HEK293 (cell line): ENCODE results near the gene DMD.

ENCODE experiments used
- CTCF ChIA-PET: fragments of 350-600 bp; formaldehyde crosslinking; extraction: SDS; loops from one replicate; lab custom pipeline; 2021; ENCODE audit warnings: antibody characterized with exemption; lab: Yijun Ruan, JAX
- POLR2A ChIA-PET: fragments of 300-600 bp; formaldehyde crosslinking; extraction: SDS; loops from one replicate; lab custom pipeline; 2020; ENCODE audit warnings: antibody characterized with exemption, inconsistent platforms; lab: Yijun Ruan, JAX
- H3K27ac ChIP-seq: fragments of 200-500 bp; sonication (Bioruptor generic); 2 replicates; pipeline ENCODE4 v1.5.1; 2014; ENCODE audit warnings: low read depth, low read length, control low read depth, inconsistent platforms; ENCODE audit errors: extremely low read depth
- H3K36me3 ChIP-seq, 2 experiments: fragments of 200-500 bp in 1 of 2; sonication (Bioruptor generic) in 1 of 2; 1 replicate in 1 of 2; 2 replicates in 1 of 2; pipeline ENCODE4 v1.5.1; 2014 to 2017; ENCODE audit warnings: inconsistent platforms in 2 of 2, low read length in 2 of 2; ENCODE audit not compliant: control insufficient read depth in 2 of 2, insufficient read depth in 1 of 2
- H3K4me1 ChIP-seq: fragments of 200-500 bp; sonication (Bioruptor generic); 2 replicates; pipeline ENCODE4 v1.5.1; 2014; ENCODE audit warnings: mild to moderate bottlenecking, low read length, inconsistent platforms; ENCODE audit not compliant: control insufficient read depth, insufficient read depth
- H3K4me3 ChIP-seq: 2 replicates; pipeline ENCODE4 v1.5.1; 2011; ENCODE audit warnings: low read depth, mild to moderate bottlenecking, control low read depth, low read length, moderate library complexity
- H3K9me3 ChIP-seq: fragments of 200-500 bp; sonication (Bioruptor generic); 2 replicates; pipeline ENCODE4 v1.5.1; 2014; ENCODE audit warnings: low read depth, low read length, inconsistent platforms; ENCODE audit not compliant: control insufficient read depth, insufficient read depth
- ATF2 ChIP-seq: fragments of 450-650 bp; formaldehyde crosslinking; IDR thresholded peaks from 2 replicates; pipeline ENCODE4 v1.5.1; 2016; ENCODE audit warnings: missing biosample characterization, missing genetic modification characterization, low read depth
- GFI1B ChIP-seq: fragments of 450-650 bp; formaldehyde crosslinking; IDR thresholded peaks from 2 replicates; pipeline ENCODE4 v1.5.1; 2016; ENCODE audit warnings: missing biosample characterization, missing genetic modification characterization
- KLF1 ChIP-seq: fragments of 450-650 bp; formaldehyde crosslinking; IDR thresholded peaks from 2 replicates; pipeline ENCODE4 v1.5.1; 2016; ENCODE audit warnings: missing biosample characterization, missing genetic modification characterization
- RBAK ChIP-seq: fragments of 450-650 bp; formaldehyde crosslinking; IDR thresholded peaks from 2 replicates; pipeline ENCODE4 v1.5.1; 2016; ENCODE audit warnings: missing biosample characterization, missing genetic modification characterization
- SETDB1 ChIP-seq: IDR thresholded peaks from one replicate; pipeline ENCODE4 v1.6.1; 2017; ENCODE audit warnings: mild to moderate bottlenecking, low read length, moderate library complexity, mixed read lengths; ENCODE audit not compliant: insufficient read length
- ZBTB1 ChIP-seq: fragments of 450-650 bp; formaldehyde crosslinking; IDR thresholded peaks from 2 replicates; pipeline ENCODE4 v1.5.1; 2016; ENCODE audit warnings: missing biosample characterization, missing genetic modification characterization
- ZBTB20 ChIP-seq: fragments of 450-650 bp; formaldehyde crosslinking; IDR thresholded peaks from 2 replicates; pipeline ENCODE4 v1.5.1; 2016; ENCODE audit warnings: missing biosample characterization, missing genetic modification characterization
- ZBTB6 ChIP-seq: fragments of 450-650 bp; formaldehyde crosslinking; IDR thresholded peaks from 2 replicates; pipeline ENCODE4 v1.5.1; 2017; ENCODE audit warnings: missing biosample characterization, missing genetic modification characterization
- ZFP41 ChIP-seq: fragments of 450-650 bp; formaldehyde crosslinking; IDR thresholded peaks from 2 replicates; pipeline ENCODE4 v1.5.1; 2016; ENCODE audit warnings: missing biosample characterization, missing genetic modification characterization, borderline replicate concordance
- ZNF138 ChIP-seq: fragments of 450-650 bp; formaldehyde crosslinking; IDR thresholded peaks from 2 replicates; pipeline ENCODE4 v1.5.1; 2016; ENCODE audit warnings: missing biosample characterization, missing genetic modification characterization, borderline replicate concordance
- ZNF16 ChIP-seq: fragments of 450-650 bp; formaldehyde crosslinking; IDR thresholded peaks from 2 replicates; pipeline ENCODE4 v1.5.1; 2016; ENCODE audit warnings: low read depth, missing biosample characterization, missing genetic modification characterization
- ZNF211 ChIP-seq: fragments of 450-650 bp; formaldehyde crosslinking; IDR thresholded peaks from 2 replicates; pipeline ENCODE4 v1.5.1; 2016; ENCODE audit warnings: low read depth, missing biosample characterization, missing genetic modification characterization
- ZNF23 ChIP-seq: fragments of 450-650 bp; formaldehyde crosslinking; IDR thresholded peaks from 2 replicates; pipeline ENCODE4 v1.5.1; 2016; ENCODE audit warnings: missing biosample characterization, missing genetic modification characterization, borderline replicate concordance
- ZNF266 ChIP-seq: fragments of 450-650 bp; formaldehyde crosslinking; IDR thresholded peaks from 2 replicates; pipeline ENCODE4 v1.5.1; 2016; ENCODE audit warnings: missing biosample characterization, missing genetic modification characterization, low read depth
- ZNF416 ChIP-seq: fragments of 450-650 bp; formaldehyde crosslinking; IDR thresholded peaks from 2 replicates; pipeline ENCODE4 v1.5.1; 2016; ENCODE audit warnings: missing biosample characterization, missing genetic modification characterization
- ZNF433 ChIP-seq: fragments of 450-650 bp; formaldehyde crosslinking; IDR thresholded peaks from 2 replicates; pipeline ENCODE4 v1.5.1; 2016; ENCODE audit warnings: missing biosample characterization, missing genetic modification characterization, low read depth
- ZNF501 ChIP-seq: fragments of 450-650 bp; formaldehyde crosslinking; IDR thresholded peaks from 2 replicates; pipeline ENCODE4 v1.5.1; 2016; ENCODE audit warnings: missing biosample characterization, missing genetic modification characterization
- ZNF514 ChIP-seq: fragments of 450-650 bp; formaldehyde crosslinking; IDR thresholded peaks from 2 replicates; pipeline ENCODE4 v1.5.1; 2016; ENCODE audit warnings: missing biosample characterization, missing genetic modification characterization
- ZNF621 ChIP-seq: fragments of 450-650 bp; formaldehyde crosslinking; IDR thresholded peaks from 2 replicates; pipeline ENCODE4 v1.5.1; 2017; ENCODE audit warnings: missing biosample characterization, missing genetic modification characterization
- ZNF658 ChIP-seq: fragments of 450-650 bp; formaldehyde crosslinking; IDR thresholded peaks from 2 replicates; pipeline ENCODE4; 2016; ENCODE audit warnings: missing biosample characterization, missing genetic modification characterization
- TF ChIP-seq, protein P1 (sequence below): fragments of 450-650 bp; formaldehyde crosslinking; IDR thresholded peaks from 2 replicates; pipeline ENCODE4 v1.5.1; 2017; ENCODE audit warnings: missing biosample characterization, missing genetic modification characterization
- TF ChIP-seq, protein P2 (sequence below): fragments of 450-650 bp; formaldehyde crosslinking; IDR thresholded peaks from 2 replicates; pipeline ENCODE4 v1.5.1; 2016; ENCODE audit warnings: missing biosample characterization, missing genetic modification characterization
- TF ChIP-seq, protein P3 (sequence below): fragments of 450-650 bp; formaldehyde crosslinking; IDR thresholded peaks from 2 replicates; pipeline ENCODE4 v1.5.1; 2016; ENCODE audit warnings: missing biosample characterization, missing genetic modification characterization

DMD gene

GRCh38 chrX:31969714-31970113 lies 1241.6 kb downstream of the DMD start (continued):
- TF ChIP-seq, protein P1, sequence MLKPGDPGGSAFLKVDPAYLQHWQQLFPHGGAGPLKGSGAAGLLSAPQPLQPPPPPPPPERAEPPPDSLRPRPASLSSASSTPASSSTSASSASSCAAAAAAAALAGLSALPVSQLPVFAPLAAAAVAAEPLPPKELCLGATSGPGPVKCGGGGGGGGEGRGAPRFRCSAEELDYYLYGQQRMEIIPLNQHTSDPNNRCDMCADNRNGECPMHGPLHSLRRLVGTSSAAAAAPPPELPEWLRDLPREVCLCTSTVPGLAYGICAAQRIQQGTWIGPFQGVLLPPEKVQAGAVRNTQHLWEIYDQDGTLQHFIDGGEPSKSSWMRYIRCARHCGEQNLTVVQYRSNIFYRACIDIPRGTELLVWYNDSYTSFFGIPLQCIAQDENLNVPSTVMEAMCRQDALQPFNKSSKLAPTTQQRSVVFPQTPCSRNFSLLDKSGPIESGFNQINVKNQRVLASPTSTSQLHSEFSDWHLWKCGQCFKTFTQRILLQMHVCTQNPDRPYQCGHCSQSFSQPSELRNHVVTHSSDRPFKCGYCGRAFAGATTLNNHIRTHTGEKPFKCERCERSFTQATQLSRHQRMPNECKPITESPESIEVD, result no peak
- TF ChIP-seq SETDB1 (no peak), ZNF23 (tag by site-specific recombination) (no peak)

DNA sequence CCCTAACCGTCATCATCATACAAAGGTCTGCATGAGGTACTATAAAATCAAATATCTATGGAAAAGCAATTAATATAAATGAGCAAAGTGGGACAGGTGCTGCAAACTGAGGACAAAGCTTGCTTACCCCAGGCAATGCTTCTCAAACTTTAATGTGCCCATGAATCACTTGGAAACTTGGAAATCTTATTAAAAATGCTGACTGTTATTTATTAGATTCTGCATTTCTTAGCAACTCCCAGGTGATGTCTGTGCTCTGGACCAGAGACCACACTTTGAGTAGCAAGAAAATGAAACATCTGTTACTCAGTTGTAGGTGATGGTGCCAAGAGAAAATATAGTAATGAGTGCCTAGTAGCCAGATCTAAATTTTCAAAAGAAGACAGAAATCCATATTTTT lies 1249.1 kb downstream of the DMD start:
- POLR2A ChIA-PET, result no interaction called here
- Histone ChIP-seq H3K4me3 (no peak overlapping the region), H3K9me3 (no peaks in the 10 kb centered on the region), H3K27ac (no peak overlapping the region), H3K4me1 (no peaks in the 10 kb centered on the region), H3K36me3 (no peaks in the 10 kb centered on the region)
- TF ChIP-seq ZBTB20 (tag by site-specific recombination) (no peak), ZNF514 (tag by site-specific recombination) (no peak), ZBTB6 (tag by site-specific recombination) (no peak), KLF1 (tag by site-specific recombination) (no peak), ZNF416 (tag by site-specific recombination) (no peak), ZNF138 (tag by site-specific recombination) (no peak), ZNF266 (tag by site-specific recombination) (no peak)
- TF ChIP-seq, protein P2, sequence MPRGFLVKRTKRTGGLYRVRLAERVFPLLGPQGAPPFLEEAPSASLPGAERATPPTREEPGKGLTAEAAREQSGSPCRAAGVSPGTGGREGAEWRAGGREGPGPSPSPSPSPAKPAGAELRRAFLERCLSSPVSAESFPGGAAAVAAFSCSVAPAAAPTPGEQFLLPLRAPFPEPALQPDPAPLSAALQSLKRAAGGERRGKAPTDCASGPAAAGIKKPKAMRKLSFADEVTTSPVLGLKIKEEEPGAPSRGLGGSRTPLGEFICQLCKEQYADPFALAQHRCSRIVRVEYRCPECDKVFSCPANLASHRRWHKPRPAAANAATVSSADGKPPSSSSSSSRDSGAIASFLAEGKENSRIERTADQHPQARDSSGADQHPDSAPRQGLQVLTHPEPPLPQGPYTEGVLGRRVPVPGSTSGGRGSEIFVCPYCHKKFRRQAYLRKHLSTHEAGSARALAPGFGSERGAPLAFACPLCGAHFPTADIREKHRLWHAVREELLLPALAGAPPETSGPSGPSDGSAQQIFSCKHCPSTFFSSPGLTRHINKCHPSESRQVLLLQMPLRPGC (tag by site-specific recombination), result no peak
- TF ChIP-seq, all 188 proteins: peak for 0
- CTCF ChIA-PET, result interaction anchor here (0.6 kb wide), 1 partner anchor 53 kb away, joined by 3 read pairs; no protein-coding TSS in a partner anchor

GRCh38 chrX:31934842-31935370 lies 1276.4 kb downstream of the DMD start:
- H3K4me1 ChIP-seq, result no peaks in the 10 kb centered on the region
- no peaks in the 10 kb centered on the region; the same call in none of the 2 replicates for H3K9me3 ChIP-seq
- H3K4me3 ChIP-seq, result no peak overlapping the region
- TF ChIP-seq ZNF433 (no peak), ZFP41 (tag by site-specific recombination) (no peak), ZNF621 (tag by site-specific recombination) (no peak), GFI1B (tag by site-specific recombination) (no peak), ZBTB1 (tag by site-specific recombination) (no peak), ZNF501 (tag by site-specific recombination) (no peak), ZNF658 (tag by site-specific recombination) (no peak), ZNF211 (no peak), ZNF16 (tag by site-specific recombination) (no peak), ATF2 (no peak), RBAK (tag by site-specific recombination) (no peak), ZNF138 (tag by site-specific recombination) (no peak)
- TF ChIP-seq, protein P3, sequence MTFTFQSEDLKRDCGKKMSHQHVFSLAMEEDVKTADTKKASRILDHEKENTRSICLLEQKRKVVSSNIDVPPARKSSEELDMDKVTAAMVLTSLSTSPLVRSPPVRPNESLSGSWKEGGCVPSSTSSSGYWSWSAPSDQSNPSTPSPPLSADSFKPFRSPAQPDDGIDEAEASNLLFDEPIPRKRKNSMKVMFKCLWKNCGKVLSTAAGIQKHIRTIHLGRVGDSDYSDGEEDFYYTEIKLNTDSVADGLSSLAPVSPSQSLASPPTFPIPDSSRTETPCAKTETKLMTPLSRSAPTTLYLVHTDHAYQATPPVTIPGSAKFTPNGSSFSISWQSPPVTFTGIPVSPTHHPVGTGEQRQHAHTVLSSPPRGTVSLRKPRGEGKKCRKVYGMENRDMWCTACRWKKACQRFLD (tag by site-specific recombination), result no peak
- H3K27ac ChIP-seq, result no peak overlapping the region
- H3K36me3 ChIP-seq, result no peaks in the 10 kb centered on the region
- POLR2A ChIA-PET, result no interaction called here
- CTCF ChIA-PET, result interaction anchor here (0.6 to 1.0 kb wide), 2 partner anchors 898 to 1112 kb away, joined by 3 read pairs; no protein-coding TSS in a partner anchor
